Measurements from ENCODE around the gene CCNL2.
"Not testable (repeated sequence)": the region's sequence is repeated elsewhere in the genome, so short reads cannot be mapped to it uniquely, and the experiment has no call there.

The CCNL2 gene

DNA sequence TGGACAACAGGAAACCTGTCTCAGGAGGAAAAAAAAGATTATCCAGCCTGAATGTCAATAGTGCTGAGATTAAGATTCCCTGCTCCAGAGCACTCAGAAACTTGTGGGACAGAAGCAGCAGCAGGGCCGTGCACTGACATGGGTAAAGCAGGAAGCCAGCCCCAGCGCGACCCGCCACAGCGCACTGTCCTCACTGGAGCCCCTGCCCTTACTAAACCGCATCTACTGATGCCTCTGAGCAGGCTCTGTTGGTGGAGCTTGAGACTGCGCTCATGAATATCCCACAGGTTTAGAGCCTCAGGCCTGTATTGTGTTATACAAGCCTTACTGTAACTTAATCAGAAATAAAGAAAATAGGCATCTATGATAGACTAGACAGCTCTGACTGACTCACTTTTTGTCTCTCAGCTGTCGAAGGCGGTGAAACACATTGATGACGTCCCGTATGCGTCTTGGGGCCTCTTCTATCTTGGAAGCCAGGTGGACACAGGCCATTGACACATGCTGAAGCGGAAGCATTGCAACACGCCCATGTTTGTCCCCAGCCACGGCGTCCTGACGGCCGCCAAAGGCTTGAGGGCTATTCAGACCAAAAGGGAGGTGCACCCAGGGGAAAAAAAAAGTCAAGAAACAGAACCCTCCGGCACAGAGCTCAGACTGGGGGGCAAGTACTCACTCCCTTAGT lies 1.2 kb downstream of the CCNL2 start:
- DNase-seq: no peak

DNA sequence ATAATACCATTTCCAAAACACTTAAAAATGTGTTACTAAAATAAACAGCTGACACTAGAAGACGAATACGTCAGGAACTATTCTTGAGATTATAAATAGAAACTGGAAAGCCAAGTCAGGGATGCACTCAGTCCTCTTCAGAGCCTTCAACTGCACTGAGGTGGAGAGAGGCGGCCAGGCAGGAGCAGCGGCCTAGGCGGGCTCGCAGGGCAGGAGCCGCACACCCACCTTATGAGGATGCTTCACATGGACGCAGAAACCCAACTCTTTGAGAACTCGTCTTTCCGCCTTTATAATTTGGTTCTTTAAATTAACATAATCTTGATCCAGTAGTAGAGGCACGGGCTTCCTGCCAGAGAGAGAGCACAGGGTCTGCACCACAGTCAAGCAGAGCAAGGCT lies 4.0 kb downstream of the CCNL2 start:
- DNase-seq: no peak

DNA sequence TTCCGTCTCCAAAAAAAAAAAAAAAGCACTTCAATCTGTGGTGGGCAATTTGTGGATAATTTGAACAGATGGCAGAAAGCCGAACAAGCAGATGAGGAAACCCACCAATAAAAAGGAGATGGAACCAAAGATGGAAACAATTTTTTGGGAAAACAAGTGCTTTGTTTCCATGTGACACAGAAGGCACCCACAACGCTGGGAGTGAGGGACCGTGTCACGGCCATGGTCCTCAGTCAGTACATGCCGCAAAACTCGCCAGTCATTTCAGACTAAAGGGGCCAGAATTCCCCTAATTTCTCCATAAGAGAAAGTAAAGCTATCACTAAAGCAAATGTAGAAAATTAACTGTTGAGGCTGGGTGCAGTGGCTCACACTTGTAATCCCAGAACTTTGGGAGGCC lies 5.0 kb downstream of the CCNL2 start:
- no peak for DNase-seq

DNA sequence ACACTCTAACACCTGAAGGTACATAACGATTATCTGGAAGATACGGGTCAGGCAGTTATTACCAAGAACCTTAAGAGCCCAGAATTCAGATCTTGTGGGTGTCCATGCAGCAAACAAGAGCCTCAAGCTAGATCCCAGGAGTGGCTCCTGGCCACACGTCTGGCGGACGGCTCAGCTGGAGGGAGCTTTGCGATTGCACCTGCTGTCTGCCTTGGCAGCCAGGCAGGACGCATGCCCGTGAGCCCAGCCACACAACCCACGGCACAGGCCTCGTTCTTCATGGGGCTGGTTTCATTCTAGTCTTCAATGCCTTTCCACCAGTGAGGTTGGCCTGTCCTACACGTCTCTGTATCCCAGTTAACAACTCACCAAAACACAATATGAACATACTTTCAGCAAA lies 5.7 kb downstream of the CCNL2 start:
- no peak for DNase-seq

DNA sequence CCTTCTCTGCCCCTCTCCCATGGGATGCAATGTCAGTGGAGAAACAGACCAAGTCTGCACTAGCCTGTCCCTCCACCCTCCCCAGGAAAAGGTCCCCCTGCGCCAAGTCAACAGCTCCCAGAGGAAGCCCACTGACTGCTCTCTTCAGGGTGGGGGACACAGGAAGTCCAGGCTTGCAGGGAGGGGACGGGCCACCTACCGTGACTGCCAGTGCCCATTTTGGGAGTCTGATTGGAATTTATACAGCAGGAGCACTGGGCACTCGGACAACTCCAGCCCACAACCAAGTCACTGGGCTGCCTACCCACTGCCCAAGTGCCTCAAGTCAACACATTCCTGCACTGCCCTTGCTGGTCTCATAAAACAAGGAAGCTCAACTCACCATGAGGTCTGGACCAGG lies 6.1 kb downstream of the CCNL2 start:
- DNase-seq: no peak

DNA sequence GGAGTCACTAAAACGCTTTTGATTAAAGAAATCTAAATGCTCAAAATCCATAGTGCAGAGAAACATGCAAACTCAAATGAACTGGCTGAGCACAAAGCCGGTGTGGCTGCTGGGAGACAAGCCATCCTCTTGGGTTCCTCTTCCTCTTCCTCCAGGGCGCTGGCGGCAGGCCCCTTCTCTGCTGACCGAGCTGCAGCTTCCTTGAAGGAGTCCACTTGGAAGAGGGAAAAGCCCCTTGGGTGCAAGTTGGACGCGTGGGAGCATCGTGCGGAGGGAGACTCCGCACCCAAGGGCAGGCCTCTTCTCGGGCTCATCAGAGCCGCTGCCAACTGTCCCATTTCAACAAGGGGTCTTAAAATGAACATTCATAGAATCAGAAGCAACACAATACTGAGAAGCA lies 7.9 kb downstream of the CCNL2 start:
- DNase-seq: no peak

DNA sequence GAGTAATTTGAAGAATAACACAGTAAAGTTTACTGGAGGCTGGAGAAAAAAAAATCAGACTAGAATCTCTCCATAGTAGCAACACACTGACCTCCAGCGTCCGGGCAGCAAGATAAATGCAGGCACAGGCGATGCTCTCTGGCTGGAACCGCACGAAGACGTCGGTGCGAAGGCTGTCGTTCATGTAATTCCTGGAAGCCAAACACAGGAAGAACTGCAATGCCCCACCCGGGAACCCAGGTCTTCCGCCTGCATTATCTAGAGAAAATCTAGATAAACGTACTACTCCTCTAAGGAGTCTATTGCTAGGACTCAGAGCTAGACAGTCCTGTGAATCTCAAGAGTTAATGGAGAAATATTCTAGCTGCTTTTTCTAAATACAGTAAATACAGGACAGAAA lies 8.5 kb downstream of the CCNL2 start:
- no peak for DNase-seq

DNA sequence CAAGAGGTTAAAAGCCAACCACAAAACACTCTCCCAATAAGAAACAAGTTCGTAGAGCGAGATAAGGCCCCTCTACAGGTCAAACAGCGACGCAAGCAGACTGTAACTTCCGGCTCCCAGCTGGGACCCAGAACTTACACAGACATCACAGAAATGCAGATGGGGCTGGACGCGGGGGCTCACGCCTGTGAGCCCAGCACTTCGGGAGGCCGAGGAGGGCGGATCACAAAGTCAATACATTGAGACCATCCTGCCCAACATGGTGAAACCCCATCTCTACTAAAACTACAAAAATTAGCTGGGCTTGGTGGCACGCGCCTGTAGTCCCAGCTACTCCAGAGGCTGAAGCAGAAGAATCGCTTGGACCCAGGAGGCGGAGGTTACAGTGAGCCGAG lies 11.1 kb downstream of the CCNL2 start:
- no peak for DNase-seq

DNA sequence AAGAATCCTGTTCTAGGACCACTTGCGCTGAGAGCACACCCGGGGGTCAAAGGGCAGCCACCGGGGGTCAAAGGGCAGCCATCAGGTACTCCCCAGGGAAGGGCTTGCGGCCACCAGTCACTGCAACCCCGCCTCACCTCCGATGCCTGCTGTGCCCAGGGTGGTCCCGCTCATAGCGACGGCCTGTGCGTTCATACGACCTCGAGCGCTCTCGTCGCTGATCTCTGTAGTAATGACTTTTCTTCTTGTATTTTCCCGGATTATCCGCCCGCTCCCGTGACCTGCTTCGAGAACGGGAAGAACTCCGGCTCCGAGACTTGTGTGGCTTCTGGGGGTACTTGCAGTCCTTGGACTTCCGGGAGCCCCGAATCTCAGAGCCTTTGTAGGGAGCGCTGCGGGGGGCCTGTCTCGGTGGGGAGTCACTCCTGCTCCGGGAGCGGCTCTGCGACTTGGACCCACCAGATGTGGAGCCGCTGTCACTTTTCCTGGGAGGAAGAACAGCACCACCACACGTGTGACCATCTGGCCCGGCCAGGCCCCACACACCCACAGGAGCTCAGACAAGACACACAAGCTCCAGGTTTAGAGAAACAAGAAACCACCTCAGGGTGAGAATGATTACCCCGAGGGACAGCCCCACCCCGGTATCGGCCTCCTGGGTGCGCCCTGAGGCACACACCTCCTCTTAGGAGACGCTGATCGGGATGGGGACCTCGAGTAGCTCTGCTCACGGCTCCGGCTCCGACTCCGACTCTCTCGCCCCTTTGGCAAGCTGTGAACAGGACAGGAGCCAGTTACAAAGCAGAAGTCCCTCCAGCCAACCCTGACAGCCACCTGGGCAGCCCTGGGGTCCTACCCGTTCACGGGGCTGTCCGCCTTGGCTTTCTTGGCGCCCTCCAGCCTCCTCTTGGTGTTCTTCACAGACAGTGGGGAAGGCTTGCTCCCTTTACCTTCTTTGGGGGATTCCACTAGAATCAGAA lies 11.7 kb downstream of the CCNL2 start:
- no peak for DNase-seq

DNA sequence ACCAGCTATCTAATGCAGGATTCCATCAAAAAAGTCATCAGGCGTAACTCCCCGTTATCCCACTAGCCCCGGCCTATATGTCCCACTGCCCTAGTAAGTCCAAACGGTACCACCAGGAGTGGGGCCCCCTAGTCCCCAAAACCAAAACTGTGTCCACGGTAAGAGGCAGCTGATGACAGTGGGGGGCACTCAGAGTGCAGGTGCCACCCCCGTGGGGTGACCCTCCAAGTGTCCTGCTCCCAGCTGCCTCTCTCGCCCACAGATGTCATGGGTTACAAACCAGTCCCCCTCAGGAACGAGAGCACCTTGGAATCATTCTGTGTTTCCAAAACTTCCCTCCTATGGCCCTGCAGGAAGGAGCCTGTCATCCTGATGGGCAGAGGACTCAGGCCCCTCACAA lies 13.2 kb downstream of the CCNL2 start:
- DNase-seq: no peak

DNA sequence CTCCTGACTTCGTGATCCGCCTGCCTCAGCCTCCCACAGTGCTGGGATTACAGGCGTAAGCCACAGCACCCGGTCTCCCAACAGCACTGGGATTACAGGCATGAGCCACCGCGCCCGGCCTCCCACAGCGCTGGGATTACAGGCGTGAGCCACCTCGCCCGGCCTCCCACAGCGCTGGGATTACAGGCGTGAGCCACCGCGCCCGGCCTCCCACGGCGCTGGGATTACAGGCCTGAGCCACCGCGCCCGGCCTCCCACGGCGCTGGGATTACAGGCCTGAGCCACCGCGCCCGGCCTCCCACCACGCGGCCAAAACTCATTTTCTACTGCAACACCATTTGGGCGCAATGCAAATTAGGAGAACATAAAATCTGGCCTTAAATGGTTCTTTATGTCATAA lies 13.8 kb downstream of the CCNL2 start:
- not testable (repeated sequence) for DNase-seq

DNA sequence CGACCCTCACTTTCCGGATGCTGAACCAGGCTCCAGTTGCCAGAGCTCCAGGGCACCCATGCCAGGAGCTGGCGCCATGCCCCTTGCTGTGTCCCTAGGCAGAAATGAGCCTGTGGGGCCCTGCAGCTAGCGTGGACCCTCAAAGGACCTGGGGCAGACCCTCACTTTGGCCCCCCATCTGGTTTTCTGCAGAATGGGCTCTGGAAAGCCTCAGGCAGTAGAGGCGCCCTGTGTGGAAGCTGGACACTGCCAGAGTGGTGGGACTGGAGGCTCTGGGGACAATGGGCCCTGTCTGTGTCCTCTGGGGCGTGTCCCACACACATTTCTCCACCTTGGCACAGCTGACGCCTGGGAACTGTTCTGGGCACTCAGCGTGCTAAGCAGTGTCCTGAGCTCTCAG lies 17.8 kb downstream of the CCNL2 start:
- no peak for DNase-seq

DNA sequence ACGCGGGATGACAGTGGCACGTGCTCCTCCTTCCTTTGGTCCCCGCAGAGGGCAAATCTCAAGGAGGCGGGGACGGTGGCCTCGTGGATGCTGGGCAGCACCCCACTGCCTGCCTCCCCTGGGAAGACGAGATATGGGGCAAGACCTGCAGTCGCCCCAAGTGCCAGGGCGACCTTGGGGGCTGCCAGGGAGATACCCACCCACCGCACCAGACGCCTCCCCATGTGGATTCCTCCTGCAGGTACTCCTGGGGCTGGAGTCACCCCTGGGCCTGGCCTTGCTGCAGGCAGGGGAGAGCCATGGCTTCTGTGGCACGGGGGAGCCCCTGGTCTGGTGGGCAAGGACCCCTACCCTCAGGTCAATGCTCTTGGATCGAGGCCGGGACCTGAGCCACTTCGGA lies 18.3 kb downstream of the CCNL2 start:
- no peak for DNase-seq

DNA sequence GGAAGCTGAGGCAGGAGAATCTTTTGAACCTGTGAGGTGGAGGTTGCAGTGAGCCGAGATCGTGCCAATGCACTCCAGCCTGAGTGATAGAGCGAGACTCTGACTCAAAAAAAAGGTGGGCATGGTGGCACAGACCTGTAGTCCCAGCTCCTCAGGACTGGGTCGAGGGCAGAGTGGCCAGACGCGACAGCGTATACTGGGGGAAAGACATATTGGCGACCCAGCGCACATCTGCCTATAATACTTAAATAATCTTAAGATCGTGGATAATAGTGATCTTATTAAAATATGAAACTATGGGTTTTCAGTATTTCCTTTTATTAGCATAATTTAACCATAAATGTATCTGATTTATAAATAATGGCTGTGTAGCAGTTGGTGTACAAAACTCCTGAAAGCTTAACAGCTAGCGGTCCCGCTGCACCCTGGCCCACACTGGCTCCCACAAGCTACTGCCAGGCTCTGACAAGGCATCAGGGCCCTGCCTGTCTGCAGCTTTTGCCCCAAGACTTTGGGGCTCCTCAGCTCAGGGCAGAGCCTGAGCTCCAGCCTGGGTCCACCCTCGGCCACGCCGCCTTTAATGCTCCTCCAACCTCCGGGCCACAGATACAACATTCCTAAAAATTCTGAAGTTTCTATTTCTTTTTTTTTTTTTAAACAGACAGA lies 21.5 kb downstream of the CCNL2 start:
- DNase-seq: no peak

DNA sequence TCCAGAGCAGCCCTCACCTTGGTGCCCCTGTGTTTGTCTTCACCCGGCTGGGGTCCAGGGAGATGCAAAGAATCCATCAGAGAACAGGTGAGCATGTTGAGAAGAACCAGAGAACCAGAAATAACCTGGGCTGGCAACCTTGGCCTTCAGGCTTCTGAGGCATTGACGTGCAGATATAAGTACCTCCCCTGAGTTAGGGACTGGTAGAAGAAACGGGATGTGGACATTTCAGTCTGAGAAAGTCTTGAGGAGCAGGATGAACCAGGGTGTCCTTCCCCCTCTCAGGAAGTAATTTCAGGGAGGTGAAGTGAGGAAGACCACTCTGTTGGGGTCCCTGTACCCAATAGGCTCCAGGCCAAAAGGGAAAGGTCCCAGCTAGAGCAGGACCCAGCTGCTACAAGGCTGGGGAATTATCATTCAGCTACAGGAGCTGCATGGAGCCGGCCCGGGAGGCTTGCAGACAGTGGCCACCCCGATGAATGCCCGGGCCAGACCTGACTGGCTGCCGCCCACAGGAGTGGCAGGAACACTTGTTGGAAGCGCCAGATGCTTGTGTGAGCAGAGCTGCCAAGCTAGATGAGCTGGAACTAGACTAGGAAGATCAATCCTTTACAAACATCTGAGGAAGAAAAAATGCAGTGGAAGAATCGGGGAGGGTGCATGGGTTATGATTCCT lies 22.4 kb downstream of the CCNL2 start:
- no peak for DNase-seq

DNA sequence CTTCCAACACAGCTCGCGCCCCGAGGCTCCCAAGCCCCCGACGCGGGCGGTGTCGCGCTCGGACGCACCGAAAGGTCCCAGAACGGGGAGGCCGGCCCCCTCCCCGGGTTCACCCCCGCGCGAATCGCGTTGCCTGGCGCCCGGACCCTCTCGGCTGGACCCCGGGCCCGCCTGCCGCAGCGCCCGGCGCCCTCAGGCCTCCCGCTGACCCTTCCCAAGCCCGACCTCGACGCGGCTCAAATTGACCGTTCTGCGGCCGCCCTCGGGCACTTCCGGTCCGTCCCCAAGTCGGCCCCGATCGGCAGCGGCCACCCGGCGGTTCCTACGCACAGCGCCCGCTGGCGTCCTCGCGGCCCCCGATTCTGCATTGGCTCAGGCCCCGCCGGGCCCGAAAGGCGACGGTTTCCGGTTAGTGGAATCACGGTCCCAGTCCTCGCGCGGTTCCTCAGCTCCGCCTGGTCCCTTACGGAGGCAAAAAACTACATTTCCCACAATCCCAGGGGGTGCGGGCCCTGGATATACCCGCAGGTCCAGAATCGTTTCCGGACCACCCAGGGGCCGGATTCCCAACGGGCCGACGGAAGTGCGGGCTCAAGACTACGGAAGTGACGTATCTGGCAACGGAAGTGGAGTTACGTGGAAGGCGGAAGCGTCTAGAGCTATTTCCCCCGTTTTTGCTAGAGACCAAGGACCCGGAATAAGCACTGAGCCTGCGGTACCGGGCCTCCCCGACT lies 24.0 kb downstream of the CCNL2 start, which contains the start of gene AURKAIP1:
TSS of gene AURKAIP1 (minus strand) at position 279 of the 734 bp plus-strand sequence. CDS start 451 bp downstream, outside the sequence.
- peak; percentile 96 for DNase-seq

DNA sequence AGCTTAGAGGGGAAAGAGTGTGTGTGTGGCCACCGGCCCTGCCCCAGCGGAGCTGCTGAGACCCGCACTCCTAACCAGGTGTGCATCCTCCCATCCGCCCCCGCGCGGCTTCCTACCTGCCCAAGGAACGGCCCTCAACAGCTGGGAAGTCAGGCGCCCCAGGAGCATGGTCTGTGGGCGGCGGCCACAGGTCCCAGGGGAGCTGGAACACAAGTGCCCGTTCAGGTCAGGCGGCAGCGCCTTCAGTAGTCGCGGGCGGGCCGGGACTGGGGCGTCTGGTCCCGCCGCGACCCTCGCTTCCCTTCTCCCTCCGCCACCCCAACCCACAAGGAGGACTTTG lies 24.6 kb downstream of the CCNL2 start:
- DNase-seq: no peak

DNA sequence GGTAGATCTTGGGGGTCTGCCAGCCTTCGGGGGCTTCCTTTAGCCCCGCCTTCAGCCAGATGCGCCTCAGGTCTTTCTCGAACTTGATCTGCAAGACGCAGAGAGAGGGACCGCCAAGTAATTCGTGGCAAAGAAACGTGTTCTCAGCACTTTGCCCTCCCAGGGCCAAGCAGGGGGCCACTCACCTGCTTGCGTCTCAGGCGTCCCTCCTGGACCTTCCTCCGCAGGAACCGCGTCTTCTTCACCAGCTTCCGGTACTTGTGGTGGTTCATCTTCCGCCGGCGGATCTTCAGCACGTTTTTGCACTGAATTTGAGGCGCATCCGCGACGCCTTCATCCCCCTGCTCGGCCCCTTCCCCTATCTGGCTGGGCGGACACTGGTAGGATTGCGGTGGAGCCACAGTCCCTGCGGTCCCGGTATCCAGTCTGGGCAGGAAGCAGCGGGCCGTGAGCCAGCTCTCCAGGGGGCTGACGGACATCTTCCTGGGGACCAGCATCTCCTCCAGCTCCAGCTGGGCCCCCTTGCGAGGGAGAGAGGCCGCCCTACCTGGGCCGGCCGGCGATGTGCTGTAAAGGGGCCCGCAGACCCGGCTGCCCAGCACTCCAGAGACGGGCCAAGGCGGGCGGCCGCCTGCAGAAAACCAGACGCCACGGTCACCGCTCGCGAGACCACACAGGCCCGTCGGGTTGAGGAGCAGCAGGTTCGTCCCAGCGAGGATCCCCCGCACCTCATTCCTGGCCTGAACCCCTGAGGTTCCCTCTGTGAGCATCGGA lies 25.1 kb downstream of the CCNL2 start:
- no peak for DNase-seq

DNA sequence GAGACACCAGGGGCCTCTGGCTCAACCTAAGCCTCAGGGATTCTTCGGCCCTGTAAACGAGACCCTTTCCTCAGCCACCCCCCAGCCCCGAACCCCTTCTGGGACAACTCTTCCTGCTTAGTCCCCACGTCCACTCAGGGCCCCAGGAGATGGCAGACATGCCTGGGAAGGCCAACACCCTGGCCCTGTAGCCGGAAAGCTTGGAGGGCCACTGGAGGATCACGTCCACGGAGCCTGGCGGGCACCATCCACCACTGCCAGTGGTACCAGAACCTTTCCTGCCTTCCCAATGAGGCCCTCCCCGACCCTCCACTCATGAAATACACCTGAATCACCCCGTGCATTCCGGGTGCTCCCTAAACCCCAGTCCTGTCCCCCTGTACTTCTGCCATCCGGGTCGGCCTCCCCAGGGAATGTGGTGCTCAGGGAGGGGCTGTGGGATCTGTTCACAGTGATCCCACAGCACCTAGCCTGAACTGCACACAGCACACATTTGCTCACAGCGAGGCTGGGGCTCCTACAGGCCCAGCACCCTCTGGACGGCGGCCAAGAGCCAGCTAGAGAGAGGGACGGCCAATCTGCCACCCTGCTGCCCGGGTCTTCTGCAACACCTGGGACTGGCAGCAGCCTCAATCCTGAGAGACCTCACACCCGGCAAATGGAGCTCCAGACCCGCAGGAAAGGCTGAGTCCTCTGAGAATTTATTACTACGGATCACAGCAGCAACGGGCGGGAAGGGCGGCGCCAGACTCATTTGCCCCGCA lies 25.9 kb downstream of the CCNL2 start:
- DNase-seq: no peak

DNA sequence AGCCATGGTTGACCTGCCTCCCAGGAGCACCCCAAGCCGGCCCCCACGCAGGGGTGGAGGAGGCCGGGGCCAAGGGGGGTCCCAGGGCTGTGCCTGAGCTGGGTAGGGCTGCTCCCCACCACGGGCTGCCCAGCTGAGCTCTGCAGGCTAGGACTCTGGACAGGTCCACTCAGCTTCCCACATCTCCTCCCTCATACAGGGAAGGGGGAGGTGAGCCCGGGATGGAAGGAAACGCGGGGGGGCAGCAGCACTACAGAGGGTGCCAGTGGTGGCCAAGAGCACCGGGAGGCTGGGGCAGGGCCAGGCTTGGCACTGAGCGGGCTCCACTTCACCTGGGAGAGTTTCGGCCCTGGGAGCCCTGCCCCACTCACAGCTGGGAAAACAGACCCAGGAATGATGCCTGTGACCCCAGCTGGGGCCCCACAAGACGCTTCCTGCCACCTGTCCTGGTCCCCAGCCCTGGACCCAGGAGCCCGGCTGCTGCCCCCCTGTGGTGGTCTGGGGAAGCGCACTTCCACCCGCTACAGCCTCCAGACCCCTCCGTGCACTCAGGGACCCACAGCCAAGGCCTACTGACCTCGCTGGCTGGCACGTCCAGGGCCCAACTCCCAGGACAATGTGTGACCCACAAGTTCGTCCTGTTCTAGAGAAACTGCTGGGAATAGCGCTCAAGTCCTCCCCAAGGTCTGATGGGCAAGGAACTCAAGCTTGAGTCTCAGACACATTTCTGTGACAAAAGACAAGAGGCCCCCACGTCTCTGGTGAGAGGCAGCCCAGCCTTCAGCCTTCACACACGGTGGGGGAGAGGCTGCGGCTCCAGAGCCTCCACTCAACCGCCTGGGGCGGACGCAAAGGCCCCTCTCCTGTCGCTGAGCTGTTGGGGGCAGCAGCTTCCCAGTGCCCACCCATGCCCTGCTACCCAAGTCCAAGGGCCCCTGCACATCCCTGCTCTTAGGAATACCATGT lies 27.1 kb downstream of the CCNL2 start:
- no peak for DNase-seq
